ENCODE data around the gene CCR8. TPM values are rescaled to one million over a fixed set of nuclear protein-coding genes. Genes with fewer than 3 reads are reported as not detected.

CCR8 gene
- total RNA-seq, 2 donors from 2014 or later = not detected

GRCh38 chr3:39289107-39289506, 40.4 kb upstream of the CCR8 start:
- no peak for ATAC-seq (ENCODE audit: insufficient number of reproducible peaks, low FRiP score, low read depth)
- H3K27me3 ChIP-seq (replicated peaks; ENCODE audit: insufficient read depth) = no peaks in the 10 kb centered on the region
- no peaks in the 10 kb centered on the region for H3K4me1 ChIP-seq (ENCODE audit: control insufficient read depth in 1 of 2, low read depth in 2 of 2)
- TF ChIP-seq CTCF (IDR thresholded peaks at IDR 0.05) = no peak
- no peak for DNase-seq (ENCODE audit: low spot score)
- H3K27ac ChIP-seq = no peak overlapping the region
- H3K36me3 ChIP-seq = no peaks in the 10 kb centered on the region
- H3K9me3 ChIP-seq = no peaks in the 10 kb centered on the region
- no peak overlapping the region for H3K4me3 ChIP-seq

GRCh38 chr3:39290255-39290654, 39.3 kb upstream of the CCR8 start:
- no peaks in the 10 kb centered on the region for H3K4me1 ChIP-seq (ENCODE audit: control insufficient read depth in 1 of 2, low read depth in 2 of 2)
- H3K9me3 ChIP-seq = no peaks in the 10 kb centered on the region
- ATAC-seq (ENCODE audit: insufficient number of reproducible peaks, low FRiP score, low read depth) = no peak
- no peaks in the 10 kb centered on the region for H3K36me3 ChIP-seq
- H3K27ac ChIP-seq = no peak overlapping the region
- H3K27me3 ChIP-seq (replicated peaks; ENCODE audit: insufficient read depth) = no peaks in the 10 kb centered on the region
- H3K4me3 ChIP-seq = no peak overlapping the region
- no peak for TF ChIP-seq CTCF (IDR thresholded peaks at IDR 0.05)
- DNase-seq (ENCODE audit: low spot score) = no peak

- no peak for DNase-seq (ENCODE audit: low spot score)
- Histone ChIP-seq H3K27me3 (replicated peaks; ENCODE audit: insufficient read depth) (no peaks in the 10 kb centered on the region), H3K27ac (no peak overlapping the region), H3K4me3 (no peak overlapping the region), H3K36me3 (no peaks in the 10 kb centered on the region), H3K9me3 (no peaks in the 10 kb centered on the region), H3K4me1 (ENCODE audit: control insufficient read depth in 1 of 2, low read depth in 2 of 2) (no peaks in the 10 kb centered on the region)
- no peak for ATAC-seq (ENCODE audit: insufficient number of reproducible peaks, low FRiP score, low read depth)
- TF ChIP-seq CTCF (IDR thresholded peaks at IDR 0.05) = peak; percentile 95
These were observed 37.6 kb upstream of the CCR8 start for GRCh38 chr3:39291903-39292329.

DNA sequence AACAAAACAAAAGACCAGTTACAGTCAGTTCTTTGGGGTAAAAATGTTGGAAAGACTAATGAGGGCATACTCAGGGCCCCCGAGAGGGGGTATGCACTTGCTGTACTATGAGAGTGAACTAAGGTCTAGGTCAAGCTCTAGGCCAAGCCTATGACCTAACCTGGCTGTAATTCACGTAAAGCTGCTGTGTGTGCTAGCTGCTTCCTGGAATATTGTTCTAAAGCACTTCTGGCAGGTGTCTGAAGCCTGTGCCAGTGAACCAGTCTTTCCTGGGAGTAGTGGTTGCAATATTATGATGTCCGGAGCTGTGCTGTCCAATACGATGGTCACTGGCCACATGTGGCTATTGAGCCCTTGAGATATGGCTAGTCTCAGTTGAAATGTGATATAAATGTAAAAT, 36.5 kb upstream of the CCR8 start:
- no peak for ATAC-seq (ENCODE audit: insufficient number of reproducible peaks, low FRiP score, low read depth)
- Histone ChIP-seq H3K4me3 (no peak overlapping the region), H3K36me3 (no peaks in the 10 kb centered on the region), H3K27ac (no peak overlapping the region), H3K9me3 (no peaks in the 10 kb centered on the region), H3K4me1 (ENCODE audit: control insufficient read depth in 1 of 2, low read depth in 2 of 2) (no peaks in the 10 kb centered on the region), H3K27me3 (replicated peaks; ENCODE audit: insufficient read depth) (no peaks in the 10 kb centered on the region)
- no peak for DNase-seq (ENCODE audit: low spot score)
- no peak for TF ChIP-seq CTCF (IDR thresholded peaks at IDR 0.05)

DNA sequence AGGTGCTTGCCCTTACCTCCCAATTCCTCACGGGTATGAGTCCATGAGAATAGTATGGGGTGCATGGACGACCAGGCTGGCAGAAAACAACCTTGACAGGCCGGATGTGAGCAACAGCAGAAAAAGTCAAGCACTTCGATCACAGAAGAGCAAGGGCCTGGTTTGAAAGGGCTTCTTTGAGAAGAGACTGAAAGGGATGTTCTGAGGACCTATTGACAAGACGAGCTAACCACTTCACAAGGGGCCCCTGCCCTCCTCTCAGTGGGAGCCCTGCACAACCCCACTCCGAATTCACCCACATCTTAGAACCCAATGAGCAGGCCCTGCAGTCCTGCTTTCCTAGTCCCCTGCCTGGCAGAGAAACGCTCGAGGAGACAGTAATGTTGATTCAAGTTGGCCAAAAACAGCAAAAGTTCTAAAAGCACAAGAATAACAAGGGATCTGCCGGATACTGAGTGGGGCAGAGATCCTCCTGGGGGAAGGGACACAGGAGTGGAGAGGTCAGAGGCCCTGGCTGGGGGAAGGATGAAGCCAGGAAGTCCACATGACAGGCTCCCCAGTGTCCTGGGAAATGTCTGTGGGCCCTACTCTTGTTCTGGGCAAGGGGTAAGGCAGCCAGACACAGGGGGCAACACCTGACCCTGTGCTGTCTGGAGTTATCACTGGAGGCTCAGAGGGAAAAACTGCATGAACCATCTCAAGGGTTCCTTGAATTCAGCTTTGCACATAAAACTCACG, 34.9 kb upstream of the CCR8 start:
- ATAC-seq (ENCODE audit: insufficient number of reproducible peaks, low FRiP score, low read depth) = no peak

More for the DNA sequence above, 34.9 kb upstream of the CCR8 start:
- Histone ChIP-seq H3K27me3 (replicated peaks; ENCODE audit: insufficient read depth) (no peaks in the 10 kb centered on the region), H3K36me3 (no peaks in the 10 kb centered on the region), H3K4me1 (ENCODE audit: control insufficient read depth in 1 of 2, low read depth in 2 of 2) (no peaks in the 10 kb centered on the region), H3K4me3 (no peak overlapping the region), H3K27ac (no peak overlapping the region), H3K9me3 (peaks cover 5% of the 10 kb centered on the region)
- no peak for DNase-seq (ENCODE audit: low spot score)
- TF ChIP-seq CTCF (IDR thresholded peaks at IDR 0.05) = no peak

Data from thoracic aorta (tissue), 2 donors.